Nephron (organoid): ENCODE results near the gene ETNK2.

Source experiments
- H3K27ac Mint-ChIP-seq, 3 experiments: 2 replicates each; pipeline ENCODE4 v1.8.0; 2020; ENCODE audit warnings: mixed read lengths in 3 of 3, mild to moderate bottlenecking in 2 of 3, moderate library complexity in 1 of 3
- H3K27me3 Mint-ChIP-seq: 2 replicates; pipeline ENCODE4 v1.8.0; 2021; ENCODE audit warnings: low read depth, mild to moderate bottlenecking, moderate library complexity, mixed read lengths
- H3K36me3 Mint-ChIP-seq: 2 replicates; pipeline ENCODE4 v1.8.0; 2020; ENCODE audit warnings: low read depth, mixed read lengths
- H3K4me1 Mint-ChIP-seq: 2 replicates; pipeline ENCODE4 v1.8.0; 2020; ENCODE audit warnings: mixed read lengths
- H3K4me3 Mint-ChIP-seq, 3 experiments: 2 replicates each; pipeline ENCODE4 v1.8.0; 2020; ENCODE audit warnings: mild to moderate bottlenecking in 3 of 3, mixed read lengths in 3 of 3, moderate library complexity in 2 of 3
- H3K9me3 Mint-ChIP-seq: 2 replicates; pipeline ENCODE4 v1.8.0; 2020; ENCODE audit warnings: mixed read lengths
- TF ChIP-seq, protein P1 (sequence below), 3 experiments: fragments of 200-600 bp; sonication (generic); IDR thresholded peaks; one replicate each; pipeline ENCODE4 v1.5.0; 2021; ENCODE audit warnings: antibody characterized with exemption in 3 of 3; ENCODE audit not compliant: unreplicated experiment in 3 of 3

The ETNK2 gene

DNA sequence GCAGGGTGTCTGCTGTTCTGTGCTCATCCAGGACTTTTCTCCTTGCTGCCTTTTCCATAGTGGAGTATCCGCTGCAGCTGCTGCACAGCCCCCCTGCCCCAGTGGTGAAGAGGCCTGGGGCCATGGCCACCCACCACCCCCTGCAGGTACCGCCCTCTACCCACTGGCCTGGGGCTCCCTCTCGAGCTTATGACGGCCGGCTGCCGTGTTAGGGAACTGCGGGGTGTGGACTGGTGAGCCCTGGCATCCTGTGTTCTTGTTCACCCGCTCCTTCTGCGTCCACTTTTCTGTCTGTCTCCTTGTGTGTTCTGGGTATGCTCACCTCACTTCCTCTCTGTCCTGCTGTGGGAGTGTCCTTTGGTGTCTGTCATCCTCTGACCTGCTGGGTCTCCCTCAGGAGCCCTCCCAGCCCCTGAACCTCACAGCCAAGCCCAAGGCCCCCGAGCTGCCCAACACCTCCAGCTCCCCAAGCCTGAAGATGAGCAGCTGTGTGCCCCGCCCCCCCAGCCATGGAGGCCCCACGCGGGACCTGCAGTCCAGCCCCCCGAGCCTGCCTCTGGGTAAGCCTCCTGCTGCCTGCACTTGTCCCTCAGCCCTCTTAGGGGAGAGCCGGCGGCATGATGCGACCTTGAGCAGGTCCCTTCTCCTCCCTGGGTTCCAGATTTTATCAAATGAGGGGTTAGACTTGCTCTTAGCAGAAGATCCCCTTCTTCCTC, 29.8 kb downstream of the ETNK2 start:
- no peak overlapping the region for H3K27ac Mint-ChIP-seq
- no peaks in the 10 kb centered on the region for H3K9me3 Mint-ChIP-seq
- no peaks in the 10 kb centered on the region for H3K27me3 Mint-ChIP-seq
- TF ChIP-seq, protein P1, sequence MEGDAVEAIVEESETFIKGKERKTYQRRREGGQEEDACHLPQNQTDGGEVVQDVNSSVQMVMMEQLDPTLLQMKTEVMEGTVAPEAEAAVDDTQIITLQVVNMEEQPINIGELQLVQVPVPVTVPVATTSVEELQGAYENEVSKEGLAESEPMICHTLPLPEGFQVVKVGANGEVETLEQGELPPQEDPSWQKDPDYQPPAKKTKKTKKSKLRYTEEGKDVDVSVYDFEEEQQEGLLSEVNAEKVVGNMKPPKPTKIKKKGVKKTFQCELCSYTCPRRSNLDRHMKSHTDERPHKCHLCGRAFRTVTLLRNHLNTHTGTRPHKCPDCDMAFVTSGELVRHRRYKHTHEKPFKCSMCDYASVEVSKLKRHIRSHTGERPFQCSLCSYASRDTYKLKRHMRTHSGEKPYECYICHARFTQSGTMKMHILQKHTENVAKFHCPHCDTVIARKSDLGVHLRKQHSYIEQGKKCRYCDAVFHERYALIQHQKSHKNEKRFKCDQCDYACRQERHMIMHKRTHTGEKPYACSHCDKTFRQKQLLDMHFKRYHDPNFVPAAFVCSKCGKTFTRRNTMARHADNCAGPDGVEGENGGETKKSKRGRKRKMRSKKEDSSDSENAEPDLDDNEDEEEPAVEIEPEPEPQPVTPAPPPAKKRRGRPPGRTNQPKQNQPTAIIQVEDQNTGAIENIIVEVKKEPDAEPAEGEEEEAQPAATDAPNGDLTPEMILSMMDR (IDR thresholded peaks at IDR 0.05; ENCODE audit: unreplicated experiment in 3 of 3) = no peak
- peaks cover 49% of the 10 kb centered on the region for H3K36me3 Mint-ChIP-seq
- peaks cover 8% of the 10 kb centered on the region for H3K4me1 Mint-ChIP-seq
- no peak overlapping the region for H3K4me3 Mint-ChIP-seq

DNA sequence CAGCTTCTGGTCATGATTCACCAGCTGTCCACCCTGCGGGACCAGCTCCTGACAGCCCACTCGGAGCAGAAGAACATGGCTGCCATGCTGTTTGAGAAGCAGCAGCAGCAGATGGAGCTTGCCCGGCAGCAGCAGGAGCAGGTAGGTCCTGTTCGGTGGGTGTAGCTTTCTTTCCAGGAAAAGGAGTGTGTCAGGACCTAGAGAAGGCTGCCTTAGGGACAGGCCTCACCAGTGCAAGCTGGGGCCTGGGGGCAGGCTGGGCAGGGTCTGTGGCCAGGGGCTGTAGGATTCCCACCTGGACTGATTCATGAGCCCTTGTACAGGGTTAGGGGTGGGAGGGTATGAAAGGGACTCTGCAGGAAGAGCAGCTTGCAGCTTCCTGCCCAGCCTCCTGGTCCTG, 35.3 kb downstream of the ETNK2 start:
- TF ChIP-seq, protein P1 (IDR thresholded peaks at IDR 0.05; ENCODE audit: unreplicated experiment in 3 of 3) = no peak
- H3K4me1 Mint-ChIP-seq = no peaks in the 10 kb centered on the region
- H3K27me3 Mint-ChIP-seq = no peaks in the 10 kb centered on the region
- H3K27ac Mint-ChIP-seq = no peak overlapping the region
- peaks cover 25% of the 10 kb centered on the region for H3K36me3 Mint-ChIP-seq
- no peaks in the 10 kb centered on the region for H3K9me3 Mint-ChIP-seq
- H3K4me3 Mint-ChIP-seq = no peak overlapping the region

DNA sequence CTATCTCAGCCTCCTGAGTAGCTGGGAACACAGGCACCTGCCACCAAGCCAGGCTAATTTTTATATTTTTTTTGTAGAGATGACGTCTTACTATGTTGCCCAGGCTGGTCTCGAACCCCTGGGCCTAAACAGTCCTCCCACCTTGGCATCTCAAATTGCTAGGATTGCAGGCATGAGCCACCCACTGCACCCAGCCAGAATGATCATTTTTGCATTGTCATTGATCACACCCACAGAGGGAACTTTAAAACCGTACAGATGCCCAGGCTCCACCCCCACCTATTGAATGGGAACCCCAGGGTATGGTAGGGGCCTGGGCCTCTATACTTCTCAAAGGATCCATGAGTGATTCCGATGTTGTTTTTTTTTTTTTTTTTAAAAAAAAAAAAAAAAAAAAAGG, 36.7 kb downstream of the ETNK2 start:
- H3K36me3 Mint-ChIP-seq = peaks cover 25% of the 10 kb centered on the region
- no peak overlapping the region for H3K27ac Mint-ChIP-seq
- no peaks in the 10 kb centered on the region for H3K27me3 Mint-ChIP-seq
- TF ChIP-seq, protein P1 (IDR thresholded peaks at IDR 0.05; ENCODE audit: unreplicated experiment in 3 of 3) = no peak
- H3K4me3 Mint-ChIP-seq = no peak overlapping the region
- no peaks in the 10 kb centered on the region for H3K9me3 Mint-ChIP-seq
- no peaks in the 10 kb centered on the region for H3K4me1 Mint-ChIP-seq

DNA sequence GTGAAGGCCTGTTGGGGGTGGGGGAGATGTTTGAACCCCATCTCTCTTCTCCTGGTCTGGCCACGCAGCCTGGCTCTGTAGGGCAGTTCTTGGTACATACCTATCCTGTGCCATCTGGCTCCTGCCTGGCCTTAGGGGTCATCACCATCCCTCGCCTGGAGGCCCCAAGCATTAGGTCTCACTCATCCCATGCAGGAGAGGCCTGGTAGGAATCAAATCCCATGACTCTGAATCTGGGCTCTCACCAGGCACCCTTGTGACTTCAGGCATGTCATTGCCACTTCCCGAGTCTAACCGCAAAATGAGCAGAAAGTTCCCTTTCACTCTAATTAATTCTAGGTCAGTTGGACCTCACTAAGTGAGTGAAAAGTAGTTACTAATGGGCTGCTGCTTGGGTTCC, 37.2 kb downstream of the ETNK2 start:
- no peaks in the 10 kb centered on the region for H3K4me1 Mint-ChIP-seq
- H3K36me3 Mint-ChIP-seq = peaks cover 21% of the 10 kb centered on the region
- TF ChIP-seq, protein P1 (IDR thresholded peaks at IDR 0.05; ENCODE audit: unreplicated experiment in 3 of 3) = no peak
- no peak overlapping the region for H3K27ac Mint-ChIP-seq
- H3K27me3 Mint-ChIP-seq = no peaks in the 10 kb centered on the region
- H3K4me3 Mint-ChIP-seq = no peak overlapping the region
- no peaks in the 10 kb centered on the region for H3K9me3 Mint-ChIP-seq

DNA sequence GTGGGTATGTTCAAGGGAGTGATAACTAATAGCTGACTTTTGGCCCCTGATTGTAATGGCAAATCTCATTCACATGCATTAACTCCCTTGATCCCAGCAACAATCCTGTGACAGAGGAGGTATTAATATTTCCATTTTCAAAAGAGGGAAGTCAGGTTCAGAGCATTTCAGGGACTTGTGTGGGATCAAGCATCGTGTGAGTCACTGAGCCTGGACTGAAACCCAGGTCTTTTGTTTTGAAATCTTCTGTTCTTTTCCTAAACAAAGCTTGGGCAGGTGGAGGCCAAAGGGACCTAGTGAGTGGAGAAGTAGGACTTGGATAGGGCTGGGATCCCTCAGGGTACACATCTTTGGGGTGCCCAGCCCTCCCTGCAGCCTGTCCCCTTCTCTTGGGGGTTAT, 37.9 kb downstream of the ETNK2 start:
- Mint-ChIP-seq H3K4me3 (no peak overlapping the region), H3K4me1 (peaks cover 4% of the 10 kb centered on the region), H3K27me3 (no peaks in the 10 kb centered on the region), H3K36me3 (peaks cover 15% of the 10 kb centered on the region), H3K27ac (no peak overlapping the region), H3K9me3 (no peaks in the 10 kb centered on the region)
- TF ChIP-seq, protein P1 (IDR thresholded peaks at IDR 0.05; ENCODE audit: unreplicated experiment in 3 of 3) = no peak
